Lower lobe of right lung (tissue), 2 donors: ENCODE measurements around the gene LAMC1. TPM values are rescaled to one million over a fixed set of nuclear protein-coding genes. Genes with fewer than 3 reads are reported as not detected.
A peak's percentile ranks its signal among the peaks of the same experiment; 100 is the strongest.

ENCODE experiments used
- ATAC-seq, 2 donors: fragments of 200-7000 bp; cut with Tn5 transposase; one replicate each; pipeline ENCODE4 v1.9.1; 2020 to 2022; ENCODE audit warnings: mild to moderate bottlenecking in 2 of 2, moderate library complexity in 2 of 2
- DNase-seq: peaks from one replicate; pipeline ENCODE4 v3.0.0-alpha.2; 2020
- H3K27ac ChIP-seq: fragments of 200-600 bp; one replicate; pipeline ENCODE4 v1.8.0; 2022
- H3K27me3 ChIP-seq: fragments of 200-600 bp; one replicate; pipeline ENCODE4 v1.8.0; 2022; ENCODE audit warnings: low read depth
- H3K36me3 ChIP-seq: fragments of 200-600 bp; one replicate; pipeline ENCODE4 v1.8.0; 2022; ENCODE audit warnings: mild to moderate bottlenecking
- H3K4me1 ChIP-seq: fragments of 200-600 bp; one replicate; pipeline ENCODE4 v1.8.0; 2022
- H3K4me3 ChIP-seq: fragments of 200-600 bp; one replicate; pipeline ENCODE4 v1.8.0; 2022; ENCODE audit warnings: mild to moderate bottlenecking
- H3K9me3 ChIP-seq: fragments of 200-600 bp; one replicate; pipeline ENCODE4 v1.8.0; 2022
- intact Hi-C: fragments of 100-400 bp; cut with DNase I; formaldehyde crosslinking; loops from one replicate; pipeline ENCODE4 v1.11.0; 2022
- total RNA-seq: library from RNA; stranded (reverse); fragmentation: NEBNext Ultra II Directional; extraction: Animal tissue kit (Norgen Biotek cat#: 25700); gene quantifications from one replicate; pipeline ENCODE4 v1.2.1, GENCODE V29; 2021
- TF ChIP-seq, protein P1 (sequence below): fragments of 200-600 bp; IDR thresholded peaks from one replicate; pipeline ENCODE4 v1.8.0; 2022; ENCODE audit warnings: antibody characterized with exemption, mild to moderate bottlenecking
- donor health status: DM: no; HTN: yes; CAD: no; lungs with severe emphysema.

Gene LAMC1
- total RNA-seq, 1 donor from 2014 or later, result 96.9 TPM

DNA sequence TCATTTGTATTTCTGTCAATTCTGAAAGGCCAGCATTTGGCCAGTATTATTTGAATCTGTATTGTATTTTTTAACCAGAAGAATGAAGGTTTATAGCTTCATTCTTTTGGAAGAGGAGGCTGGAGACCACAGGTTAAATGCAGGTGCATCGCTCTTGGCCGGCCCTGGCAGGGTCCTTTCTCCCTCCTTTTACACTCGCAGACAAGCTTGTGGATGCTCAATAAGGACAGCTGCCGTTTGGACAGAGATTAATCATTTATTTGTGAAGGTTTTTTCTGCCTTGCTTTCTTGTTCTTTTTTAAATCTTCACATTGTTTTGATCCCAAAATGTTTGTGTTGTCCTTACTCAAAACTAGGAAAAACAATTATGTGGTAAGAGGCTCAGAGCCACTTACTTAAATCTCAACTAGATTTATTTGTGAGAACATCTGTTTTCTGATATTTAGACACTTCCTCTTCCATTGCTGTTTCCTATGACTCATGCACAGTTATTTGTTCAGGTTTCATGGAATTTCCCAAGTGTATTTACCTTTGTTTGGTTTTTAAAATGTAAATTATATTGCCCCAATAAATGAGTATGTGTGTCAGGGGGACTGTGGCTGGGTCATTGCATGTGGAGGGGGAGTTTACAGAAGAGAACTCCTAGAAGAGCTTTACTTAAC lies 116.2 kb downstream of the LAMC1 start:
- DNase-seq (no peak), ATAC-seq (peak in 1 of 2 donors; percentile 44)
- Histone ChIP-seq H3K4me1 (peaks cover 15% of the 10 kb centered on the region), H3K4me3 (no peak overlapping the region), H3K27me3 (no peaks in the 10 kb centered on the region), H3K27ac (no peak overlapping the region), H3K36me3 (peaks cover 75% of the 10 kb centered on the region), H3K9me3 (no peaks in the 10 kb centered on the region)
- TF ChIP-seq, protein P1, sequence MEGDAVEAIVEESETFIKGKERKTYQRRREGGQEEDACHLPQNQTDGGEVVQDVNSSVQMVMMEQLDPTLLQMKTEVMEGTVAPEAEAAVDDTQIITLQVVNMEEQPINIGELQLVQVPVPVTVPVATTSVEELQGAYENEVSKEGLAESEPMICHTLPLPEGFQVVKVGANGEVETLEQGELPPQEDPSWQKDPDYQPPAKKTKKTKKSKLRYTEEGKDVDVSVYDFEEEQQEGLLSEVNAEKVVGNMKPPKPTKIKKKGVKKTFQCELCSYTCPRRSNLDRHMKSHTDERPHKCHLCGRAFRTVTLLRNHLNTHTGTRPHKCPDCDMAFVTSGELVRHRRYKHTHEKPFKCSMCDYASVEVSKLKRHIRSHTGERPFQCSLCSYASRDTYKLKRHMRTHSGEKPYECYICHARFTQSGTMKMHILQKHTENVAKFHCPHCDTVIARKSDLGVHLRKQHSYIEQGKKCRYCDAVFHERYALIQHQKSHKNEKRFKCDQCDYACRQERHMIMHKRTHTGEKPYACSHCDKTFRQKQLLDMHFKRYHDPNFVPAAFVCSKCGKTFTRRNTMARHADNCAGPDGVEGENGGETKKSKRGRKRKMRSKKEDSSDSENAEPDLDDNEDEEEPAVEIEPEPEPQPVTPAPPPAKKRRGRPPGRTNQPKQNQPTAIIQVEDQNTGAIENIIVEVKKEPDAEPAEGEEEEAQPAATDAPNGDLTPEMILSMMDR, result no peak
- intact Hi-C loops, result no loop called here

DNA sequence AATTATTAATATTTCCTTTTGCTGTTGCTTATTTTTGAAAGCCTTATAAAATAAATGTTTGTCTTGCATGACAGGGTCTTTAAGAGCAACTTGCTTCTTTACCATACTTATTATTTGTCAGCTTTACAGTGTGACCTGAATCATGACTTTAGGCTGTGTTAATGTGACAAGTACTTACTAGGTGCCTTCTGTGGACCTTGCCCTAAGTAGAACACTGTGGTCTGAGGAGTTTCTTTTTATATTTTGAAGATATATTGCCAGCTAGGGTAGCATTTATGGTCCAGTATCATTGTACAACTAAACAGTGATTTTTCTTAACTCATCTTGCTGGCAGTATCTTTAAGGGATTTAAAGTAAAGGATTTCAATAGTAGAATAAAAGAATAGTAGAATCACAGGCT lies 117.4 kb downstream of the LAMC1 start:
- peaks cover 15% of the 10 kb centered on the region for H3K4me1 ChIP-seq
- DNase-seq (no peak), ATAC-seq (no peak)
- no peaks in the 10 kb centered on the region for H3K9me3 ChIP-seq
- no peaks in the 10 kb centered on the region for H3K27me3 ChIP-seq
- no peak overlapping the region for H3K4me3 ChIP-seq
- peaks cover 67% of the 10 kb centered on the region for H3K36me3 ChIP-seq
- no peak overlapping the region for H3K27ac ChIP-seq
- intact Hi-C loops, result no loop called here
- TF ChIP-seq, protein P1, result no peak

DNA sequence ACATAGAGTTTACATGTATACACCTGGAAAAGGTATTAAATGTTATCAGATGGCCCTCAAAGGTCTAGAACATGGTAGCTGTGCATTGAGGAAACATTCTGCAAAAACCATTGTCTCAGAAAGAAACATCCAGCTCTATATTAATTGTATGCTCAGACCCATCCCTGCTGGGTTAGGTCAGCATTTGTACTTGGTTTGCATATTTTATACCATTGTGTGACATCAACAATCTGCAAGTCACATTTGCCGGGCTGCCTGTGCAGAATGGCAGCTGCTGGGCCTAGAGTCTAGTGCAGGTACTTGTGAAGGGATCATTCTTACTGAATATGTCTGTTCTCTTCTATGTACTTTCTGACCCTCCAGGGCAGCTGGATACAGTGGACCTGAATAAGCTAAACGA lies 119.0 kb downstream of the LAMC1 start:
- Histone ChIP-seq H3K36me3 (peaks cover 51% of the 10 kb centered on the region), H3K4me1 (peaks cover 15% of the 10 kb centered on the region), H3K27me3 (no peaks in the 10 kb centered on the region), H3K27ac (no peak overlapping the region), H3K4me3 (no peak overlapping the region), H3K9me3 (no peaks in the 10 kb centered on the region)
- intact Hi-C loops, result no loop called here
- ATAC-seq (no peak), DNase-seq (no peak)
- TF ChIP-seq, protein P1, result no peak

DNA sequence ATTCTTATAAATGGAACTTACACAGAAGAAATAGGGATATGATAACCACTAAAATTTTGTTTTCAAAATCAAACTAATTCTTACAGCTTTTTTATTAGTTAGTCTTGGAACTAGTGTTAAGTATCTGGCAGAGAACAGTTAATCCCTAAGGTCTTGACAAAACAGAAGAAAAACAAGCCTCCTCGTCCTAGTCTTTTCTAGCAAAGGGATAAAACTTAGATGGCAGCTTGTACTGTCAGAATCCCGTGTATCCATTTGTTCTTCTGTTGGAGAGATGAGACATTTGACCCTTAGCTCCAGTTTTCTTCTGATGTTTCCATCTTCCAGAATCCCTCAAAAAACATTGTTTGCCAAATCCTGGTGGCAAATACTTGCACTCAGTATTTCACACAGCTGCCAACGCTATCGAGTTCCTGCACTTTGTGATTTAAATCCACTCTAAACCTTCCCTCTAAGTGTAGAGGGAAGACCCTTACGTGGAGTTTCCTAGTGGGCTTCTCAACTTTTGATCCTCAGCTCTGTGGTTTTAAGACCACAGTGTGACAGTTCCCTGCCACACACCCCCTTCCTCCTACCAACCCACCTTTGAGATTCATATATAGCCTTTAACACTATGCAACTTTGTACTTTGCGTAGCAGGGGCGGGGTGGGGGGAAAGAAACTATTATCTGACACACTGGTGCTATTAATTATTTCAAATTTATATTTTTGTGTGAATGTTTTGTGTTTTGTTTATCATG lies 120.5 kb downstream of the LAMC1 start:
- H3K4me1 ChIP-seq, result peaks cover 11% of the 10 kb centered on the region
- no peaks in the 10 kb centered on the region for H3K9me3 ChIP-seq
- DNase-seq (no peak), ATAC-seq (no peak)
- peaks cover 37% of the 10 kb centered on the region for H3K36me3 ChIP-seq
- H3K27me3 ChIP-seq, result no peaks in the 10 kb centered on the region
- no peak overlapping the region for H3K4me3 ChIP-seq
- intact Hi-C loops, result no loop called here
- TF ChIP-seq, protein P1, result no peak
- H3K27ac ChIP-seq, result no peak overlapping the region

DNA sequence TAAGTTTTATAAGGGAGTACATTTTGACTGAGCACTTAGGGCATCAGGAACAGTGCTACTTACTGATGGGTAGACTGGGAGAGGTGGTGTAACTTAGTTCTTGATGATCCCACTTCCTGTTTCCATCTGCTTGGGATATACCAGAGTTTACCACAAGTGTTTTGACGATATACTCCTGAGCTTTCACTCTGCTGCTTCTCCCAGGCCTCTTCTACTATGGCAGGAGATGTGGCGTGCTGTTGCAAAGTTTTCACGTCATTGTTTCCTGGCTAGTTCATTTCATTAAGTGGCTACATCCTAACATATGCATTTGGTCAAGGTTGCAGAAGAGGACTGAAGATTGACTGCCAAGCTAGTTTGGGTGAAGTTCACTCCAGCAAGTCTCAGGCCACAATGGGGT lies 121.5 kb downstream of the LAMC1 start:
- Histone ChIP-seq H3K4me3 (no peak overlapping the region), H3K27ac (no peak overlapping the region), H3K4me1 (peaks cover 1% of the 10 kb centered on the region), H3K27me3 (no peaks in the 10 kb centered on the region), H3K9me3 (no peaks in the 10 kb centered on the region), H3K36me3 (peaks cover 36% of the 10 kb centered on the region)
- TF ChIP-seq, protein P1, result no peak
- DNase-seq (no peak), ATAC-seq (no peak)
- intact Hi-C loops, result no loop called here
